ENCODE results near the gene SREBF2. TPM values are rescaled to one million over a fixed set of nuclear protein-coding genes. Genes with fewer than 3 reads are reported as not detected.

The SREBF2 gene
- total RNA-seq, 1 experiment from 2014 or later, result 129 TPM

DNA sequence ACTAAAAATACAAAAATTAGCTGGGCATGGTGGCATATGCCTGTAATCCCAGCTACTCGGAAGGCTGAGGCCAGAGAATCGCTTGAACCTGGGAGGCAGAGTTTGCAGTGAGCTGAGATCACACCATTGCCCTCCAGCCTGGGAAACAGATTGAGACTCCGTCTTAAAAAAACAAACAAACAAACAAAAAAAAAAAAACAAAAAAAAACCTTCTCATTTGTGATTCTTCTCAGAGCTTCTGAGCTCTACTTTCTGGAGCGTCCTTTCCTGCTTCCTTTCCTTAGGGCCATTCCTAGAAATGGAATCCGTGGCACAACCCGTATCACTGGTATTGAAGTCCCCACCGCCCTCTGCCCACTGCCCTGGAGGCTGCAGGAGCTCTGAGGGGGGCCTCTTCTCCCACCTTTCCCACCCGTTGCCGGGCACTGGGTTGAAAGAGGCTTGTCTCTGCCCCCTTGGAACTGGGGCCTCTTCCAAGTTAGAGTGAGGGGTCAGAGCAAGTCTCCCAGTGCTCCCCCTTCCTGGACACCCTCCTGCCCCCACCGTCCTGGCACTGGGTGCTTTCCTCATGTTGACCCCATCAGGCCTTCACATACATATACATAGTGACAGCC, 83.9 kb downstream of the SREBF2 start:
- Histone ChIP-seq H3K9me2 (ENCODE audit: insufficient read depth) (no peaks in the 10 kb centered on the region), H3K4me2 (ENCODE audit: low read length) (no peak overlapping the region), H3K9ac (ENCODE audit: low read length) (no peak overlapping the region), H3K79me2 (ENCODE audit: insufficient read depth, low read length) (no peaks in the 10 kb centered on the region), H3K27me3 (ENCODE audit: insufficient read depth, low read length) (no peaks in the 10 kb centered on the region), H3K4me3 (replicated peaks in 1 of 2; ENCODE audit: low read depth in 1 of 2, low read length in 2 of 2) (no peak overlapping the region), H2AFZ (ENCODE audit: low read depth, low read length, poor library complexity, severe bottlenecking) (no peak overlapping the region), H3K9me3 (ENCODE audit: control insufficient read depth in 1 of 2, insufficient read depth in 1 of 2, low read depth in 1 of 2, low read length in 2 of 2) (no peaks in the 10 kb centered on the region), H4K20me1 (ENCODE audit: insufficient read depth) (no peaks in the 10 kb centered on the region), H3K36me3 (ENCODE audit: control insufficient read depth in 1 of 2, insufficient read depth in 2 of 2, low read length in 2 of 2) (no peaks in the 10 kb centered on the region), H3K4me1 (ENCODE audit: control insufficient read depth in 1 of 2, insufficient read depth in 2 of 2, low read length in 2 of 2) (peaks cover 12 to 44% of the 10 kb centered on the region in 2 experiments), H3K27ac (ENCODE audit: low read depth, low read length) (no peak overlapping the region)
- ChIA-PET RAD21 (ENCODE audit: low non-redundant PET in 1 of 2, low total read pairs in 2 of 2, uncharacterized antibody in 2 of 2, unreplicated experiment in 2 of 2) (no interaction called here), POLR2A (interaction anchor here (1.0 kb wide), 1 partner anchor 250 kb away, joined by 3 read pairs; no protein-coding TSS in a partner anchor), CTCF (interaction anchor here (2.6 kb wide), 1 partner anchor 9 kb away, joined by 9 read pairs; no protein-coding TSS in a partner anchor)
- TF ChIP-seq CEBPB (IDR thresholded peaks at IDR 0.05; ENCODE audit: low read depth) (no peak), ZFX (IDR thresholded peaks at IDR 0.05) (no peak), TCF7L2 (IDR thresholded peaks at IDR 0.05; ENCODE audit: borderline replicate concordance, extremely low read depth, insufficient read depth, insufficient read length) (no peak), EZH2 (IDR thresholded peaks at IDR 0.05) (no peak), CBX3 (IDR thresholded peaks at IDR 0.05; ENCODE audit: low read depth) (no peak), ZNF274 (IDR thresholded peaks at IDR 0.05; ENCODE audit: low read depth, low read length) (no peak), FOSL1 (IDR thresholded peaks at IDR 0.05; ENCODE audit: low read depth) (no peak), YY1 (IDR thresholded peaks at IDR 0.05; ENCODE audit: extremely low read depth, insufficient replicate concordance, low read depth, low read length) (no peak), RAD21 (IDR thresholded peaks at IDR 0.05; ENCODE audit: low read depth) (no peak), POLR2A (IDR thresholded peaks at IDR 0.05; ENCODE audit: borderline replicate concordance, extremely low read depth, insufficient read depth, insufficient read length) (no peak), EGR1 (IDR thresholded peaks at IDR 0.05; ENCODE audit: low read depth) (no peak), JUND (IDR thresholded peaks at IDR 0.05) (no peak), ELF1 (IDR thresholded peaks at IDR 0.05; ENCODE audit: borderline replicate concordance, low read depth) (no peak), EZH2phosphoT487 (IDR thresholded peaks at IDR 0.05; ENCODE audit: borderline replicate concordance) (no peak), SP1 (IDR thresholded peaks at IDR 0.05; ENCODE audit: low read depth) (no peak), POLR2AphosphoS5 (IDR thresholded peaks at IDR 0.05; ENCODE audit: low read depth, low read length) (no peak)
- TF ChIP-seq, protein P1, sequence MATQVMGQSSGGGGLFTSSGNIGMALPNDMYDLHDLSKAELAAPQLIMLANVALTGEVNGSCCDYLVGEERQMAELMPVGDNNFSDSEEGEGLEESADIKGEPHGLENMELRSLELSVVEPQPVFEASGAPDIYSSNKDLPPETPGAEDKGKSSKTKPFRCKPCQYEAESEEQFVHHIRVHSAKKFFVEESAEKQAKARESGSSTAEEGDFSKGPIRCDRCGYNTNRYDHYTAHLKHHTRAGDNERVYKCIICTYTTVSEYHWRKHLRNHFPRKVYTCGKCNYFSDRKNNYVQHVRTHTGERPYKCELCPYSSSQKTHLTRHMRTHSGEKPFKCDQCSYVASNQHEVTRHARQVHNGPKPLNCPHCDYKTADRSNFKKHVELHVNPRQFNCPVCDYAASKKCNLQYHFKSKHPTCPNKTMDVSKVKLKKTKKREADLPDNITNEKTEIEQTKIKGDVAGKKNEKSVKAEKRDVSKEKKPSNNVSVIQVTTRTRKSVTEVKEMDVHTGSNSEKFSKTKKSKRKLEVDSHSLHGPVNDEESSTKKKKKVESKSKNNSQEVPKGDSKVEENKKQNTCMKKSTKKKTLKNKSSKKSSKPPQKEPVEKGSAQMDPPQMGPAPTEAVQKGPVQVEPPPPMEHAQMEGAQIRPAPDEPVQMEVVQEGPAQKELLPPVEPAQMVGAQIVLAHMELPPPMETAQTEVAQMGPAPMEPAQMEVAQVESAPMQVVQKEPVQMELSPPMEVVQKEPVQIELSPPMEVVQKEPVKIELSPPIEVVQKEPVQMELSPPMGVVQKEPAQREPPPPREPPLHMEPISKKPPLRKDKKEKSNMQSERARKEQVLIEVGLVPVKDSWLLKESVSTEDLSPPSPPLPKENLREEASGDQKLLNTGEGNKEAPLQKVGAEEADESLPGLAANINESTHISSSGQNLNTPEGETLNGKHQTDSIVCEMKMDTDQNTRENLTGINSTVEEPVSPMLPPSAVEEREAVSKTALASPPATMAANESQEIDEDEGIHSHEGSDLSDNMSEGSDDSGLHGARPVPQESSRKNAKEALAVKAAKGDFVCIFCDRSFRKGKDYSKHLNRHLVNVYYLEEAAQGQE (IDR thresholded peaks at IDR 0.05; ENCODE audit: low read depth), result no peak
- TF ChIP-seq, protein P2, sequence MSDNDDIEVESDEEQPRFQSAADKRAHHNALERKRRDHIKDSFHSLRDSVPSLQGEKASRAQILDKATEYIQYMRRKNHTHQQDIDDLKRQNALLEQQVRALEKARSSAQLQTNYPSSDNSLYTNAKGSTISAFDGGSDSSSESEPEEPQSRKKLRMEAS (IDR thresholded peaks at IDR 0.05), result no peak
- TF ChIP-seq, protein P3, sequence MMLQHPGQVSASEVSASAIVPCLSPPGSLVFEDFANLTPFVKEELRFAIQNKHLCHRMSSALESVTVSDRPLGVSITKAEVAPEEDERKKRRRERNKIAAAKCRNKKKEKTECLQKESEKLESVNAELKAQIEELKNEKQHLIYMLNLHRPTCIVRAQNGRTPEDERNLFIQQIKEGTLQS (IDR thresholded peaks at IDR 0.05), result no peak
- TF ChIP-seq, protein P4, sequence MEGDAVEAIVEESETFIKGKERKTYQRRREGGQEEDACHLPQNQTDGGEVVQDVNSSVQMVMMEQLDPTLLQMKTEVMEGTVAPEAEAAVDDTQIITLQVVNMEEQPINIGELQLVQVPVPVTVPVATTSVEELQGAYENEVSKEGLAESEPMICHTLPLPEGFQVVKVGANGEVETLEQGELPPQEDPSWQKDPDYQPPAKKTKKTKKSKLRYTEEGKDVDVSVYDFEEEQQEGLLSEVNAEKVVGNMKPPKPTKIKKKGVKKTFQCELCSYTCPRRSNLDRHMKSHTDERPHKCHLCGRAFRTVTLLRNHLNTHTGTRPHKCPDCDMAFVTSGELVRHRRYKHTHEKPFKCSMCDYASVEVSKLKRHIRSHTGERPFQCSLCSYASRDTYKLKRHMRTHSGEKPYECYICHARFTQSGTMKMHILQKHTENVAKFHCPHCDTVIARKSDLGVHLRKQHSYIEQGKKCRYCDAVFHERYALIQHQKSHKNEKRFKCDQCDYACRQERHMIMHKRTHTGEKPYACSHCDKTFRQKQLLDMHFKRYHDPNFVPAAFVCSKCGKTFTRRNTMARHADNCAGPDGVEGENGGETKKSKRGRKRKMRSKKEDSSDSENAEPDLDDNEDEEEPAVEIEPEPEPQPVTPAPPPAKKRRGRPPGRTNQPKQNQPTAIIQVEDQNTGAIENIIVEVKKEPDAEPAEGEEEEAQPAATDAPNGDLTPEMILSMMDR (IDR thresholded peaks at IDR 0.05 in 2 of 3, conservative IDR thresholded peaks at IDR 0.05 in 1 of 3; ENCODE audit: borderline replicate concordance in 1 of 3, insufficient read depth in 1 of 3, low read depth in 2 of 3, low read length in 2 of 3), result no peak
- no TSS peak for BruUV-seq (replicated peaks)
- intact Hi-C loops (cut with micrococcal nuclease), result no loop called here
- DNase-seq (ENCODE audit: low read depth, low spot score) (no peak), ATAC-seq (no peak)
